Measurements from ENCODE around the gene ZNF366. TPM values are rescaled to one million over a fixed set of nuclear protein-coding genes. Genes with fewer than 3 reads are reported as not detected.

ZNF366 gene
- total RNA-seq, result not detected

GRCh38 chr5:72507231-72507906, at the start of gene ZNF366:
TSS of gene ZNF366 (minus strand) at chr5:72507410. CDS start at chr5:72461496, 45,914 bp downstream.
- Mint-ChIP-seq H3K4me1 (peaks cover 2% of the 10 kb centered on the region), H3K27ac (no peak within 1 kb of the TSS), H3K27me3 (peaks cover 31% of the 10 kb centered on the region), H3K9me3 (no peaks in the 10 kb centered on the region), H3K4me3 (no peak within 1 kb of the TSS), H3K36me3 (ENCODE audit: low read depth) (no peaks in the 10 kb centered on the region)
- CTCF ChIA-PET, result no interaction called here
- POLR2A ChIA-PET, result no interaction called here
- no peak for DNase-seq

- POLR2A ChIA-PET, result no interaction called here
- CTCF ChIA-PET, result no interaction called here
- DNase-seq, result peak; percentile 14
- H3K27me3 Mint-ChIP-seq, result peaks cover 23% of the 10 kb centered on the region
- peak overlapping the region; percentile 22 for H3K27ac Mint-ChIP-seq
- no peaks in the 10 kb centered on the region for H3K9me3 Mint-ChIP-seq
- H3K4me3 Mint-ChIP-seq, result peak overlapping the region; percentile 31
- no peaks in the 10 kb centered on the region for H3K36me3 Mint-ChIP-seq (ENCODE audit: low read depth)
- H3K4me1 Mint-ChIP-seq, result peaks cover 8% of the 10 kb centered on the region
Observed at GRCh38 chr5:72556351-72557166, 49.3 kb upstream of the ZNF366 start.

- ChIA-PET POLR2A (no interaction called here), CTCF (no interaction called here)
- no peak for DNase-seq
- Mint-ChIP-seq H3K4me3 (no peak overlapping the region), H3K9me3 (no peaks in the 10 kb centered on the region), H3K4me1 (peaks cover 8% of the 10 kb centered on the region), H3K27ac (no peak overlapping the region), H3K27me3 (peaks cover 23% of the 10 kb centered on the region), H3K36me3 (ENCODE audit: low read depth) (no peaks in the 10 kb centered on the region)
Observed at GRCh38 chr5:72555871-72556270, 48.7 kb upstream of the ZNF366 start.

- peaks cover 21% of the 10 kb centered on the region for H3K27me3 Mint-ChIP-seq
- CTCF ChIA-PET, result no interaction called here
- POLR2A ChIA-PET, result no interaction called here
- no peak overlapping the region for H3K4me3 Mint-ChIP-seq
- no peak overlapping the region for H3K27ac Mint-ChIP-seq
- no peaks in the 10 kb centered on the region for H3K9me3 Mint-ChIP-seq
- no peaks in the 10 kb centered on the region for H3K36me3 Mint-ChIP-seq (ENCODE audit: low read depth)
- DNase-seq, result no peak
- peaks cover 8% of the 10 kb centered on the region for H3K4me1 Mint-ChIP-seq
Observed at GRCh38 chr5:72554897-72555296, 47.7 kb upstream of the ZNF366 start.

- no peak for DNase-seq
- Mint-ChIP-seq H3K9me3 (peaks cover 4% of the 10 kb centered on the region), H3K4me3 (no peak overlapping the region), H3K4me1 (peaks cover 5% of the 10 kb centered on the region), H3K36me3 (ENCODE audit: low read depth) (no peaks in the 10 kb centered on the region), H3K27me3 (peaks cover 24% of the 10 kb centered on the region), H3K27ac (no peak overlapping the region)
- ChIA-PET POLR2A (no interaction called here), CTCF (no interaction called here)
Observed at GRCh38 chr5:72552041-72552557, 44.9 kb upstream of the ZNF366 start.

- ChIA-PET POLR2A (no interaction called here), CTCF (no interaction called here)
- H3K27me3 Mint-ChIP-seq, result peaks cover 21% of the 10 kb centered on the region
- no peak for DNase-seq
- no peaks in the 10 kb centered on the region for H3K36me3 Mint-ChIP-seq (ENCODE audit: low read depth)
- peaks cover 8% of the 10 kb centered on the region for H3K9me3 Mint-ChIP-seq
- H3K27ac Mint-ChIP-seq, result no peak overlapping the region
- no peaks in the 10 kb centered on the region for H3K4me1 Mint-ChIP-seq
- no peak overlapping the region for H3K4me3 Mint-ChIP-seq
Observed at GRCh38 chr5:72550595-72550994, 43.4 kb upstream of the ZNF366 start.

GRCh38 chr5:72543811-72544210, 36.6 kb upstream of the ZNF366 start:
- ChIA-PET CTCF (no interaction called here), POLR2A (no interaction called here)
- Mint-ChIP-seq H3K9me3 (peaks cover 9% of the 10 kb centered on the region), H3K4me1 (no peaks in the 10 kb centered on the region), H3K27me3 (peaks cover 21% of the 10 kb centered on the region), H3K36me3 (ENCODE audit: low read depth) (no peaks in the 10 kb centered on the region), H3K4me3 (no peak overlapping the region), H3K27ac (no peak overlapping the region)
- no peak for DNase-seq

GRCh38 chr5:72543365-72543764, 36.2 kb upstream of the ZNF366 start:
- POLR2A ChIA-PET, result no interaction called here
- no peak overlapping the region for H3K27ac Mint-ChIP-seq
- CTCF ChIA-PET, result no interaction called here
- no peak for DNase-seq
- no peaks in the 10 kb centered on the region for H3K4me1 Mint-ChIP-seq
- H3K36me3 Mint-ChIP-seq (ENCODE audit: low read depth), result no peaks in the 10 kb centered on the region
- H3K27me3 Mint-ChIP-seq, result peaks cover 20% of the 10 kb centered on the region
- H3K4me3 Mint-ChIP-seq, result no peak overlapping the region
- peaks cover 8% of the 10 kb centered on the region for H3K9me3 Mint-ChIP-seq

- peaks cover 5% of the 10 kb centered on the region for H3K9me3 Mint-ChIP-seq
- no peak overlapping the region for H3K4me3 Mint-ChIP-seq
- ChIA-PET CTCF (no interaction called here), POLR2A (no interaction called here)
- no peak for DNase-seq
- H3K27ac Mint-ChIP-seq, result no peak overlapping the region
- no peaks in the 10 kb centered on the region for H3K4me1 Mint-ChIP-seq
- no peaks in the 10 kb centered on the region for H3K36me3 Mint-ChIP-seq (ENCODE audit: low read depth)
- peaks cover 20% of the 10 kb centered on the region for H3K27me3 Mint-ChIP-seq
Observed at GRCh38 chr5:72542695-72543094, 35.5 kb upstream of the ZNF366 start.

- Mint-ChIP-seq H3K27me3 (peaks cover 20% of the 10 kb centered on the region), H3K4me1 (no peaks in the 10 kb centered on the region), H3K27ac (no peak overlapping the region), H3K4me3 (no peak overlapping the region), H3K9me3 (peaks cover 5% of the 10 kb centered on the region), H3K36me3 (ENCODE audit: low read depth) (no peaks in the 10 kb centered on the region)
- ChIA-PET CTCF (interaction anchor here (0.7 kb wide), 1 partner anchor 23 kb away, joined by 3 read pairs; no protein-coding TSS in a partner anchor), POLR2A (no interaction called here)
- no peak for DNase-seq
Observed at GRCh38 chr5:72541501-72542225, 34.5 kb upstream of the ZNF366 start.

- Mint-ChIP-seq H3K27ac (no peak overlapping the region), H3K4me3 (no peak overlapping the region), H3K9me3 (peaks cover 3% of the 10 kb centered on the region), H3K36me3 (ENCODE audit: low read depth) (no peaks in the 10 kb centered on the region), H3K4me1 (no peaks in the 10 kb centered on the region), H3K27me3 (peaks cover 20% of the 10 kb centered on the region)
- no peak for DNase-seq
- POLR2A ChIA-PET, result no interaction called here
- CTCF ChIA-PET, result no interaction called here
Observed at GRCh38 chr5:72540759-72541438, 33.7 kb upstream of the ZNF366 start.

- ChIA-PET POLR2A (no interaction called here), CTCF (no interaction called here)
- Mint-ChIP-seq H3K27me3 (peaks cover 17% of the 10 kb centered on the region), H3K4me3 (no peak overlapping the region), H3K36me3 (ENCODE audit: low read depth) (no peaks in the 10 kb centered on the region), H3K9me3 (no peaks in the 10 kb centered on the region), H3K27ac (no peak overlapping the region), H3K4me1 (no peaks in the 10 kb centered on the region)
- DNase-seq, result no peak
Observed at GRCh38 chr5:72539726-72540125, 32.5 kb upstream of the ZNF366 start.

- H3K27ac Mint-ChIP-seq, result no peak overlapping the region
- H3K4me3 Mint-ChIP-seq, result no peak overlapping the region
- no peaks in the 10 kb centered on the region for H3K4me1 Mint-ChIP-seq
- no peaks in the 10 kb centered on the region for H3K9me3 Mint-ChIP-seq
- H3K36me3 Mint-ChIP-seq (ENCODE audit: low read depth), result no peaks in the 10 kb centered on the region
- POLR2A ChIA-PET, result no interaction called here
- CTCF ChIA-PET, result interaction anchor here (0.7 kb wide), 1 partner anchor 938 kb away, joined by 3 read pairs; no protein-coding TSS in a partner anchor
- DNase-seq, result no peak
- peaks cover 23% of the 10 kb centered on the region for H3K27me3 Mint-ChIP-seq
Observed at GRCh38 chr5:72539038-72539437, 31.8 kb upstream of the ZNF366 start.

Data from activated CD4-positive, alpha-beta T cell treated with anti-CD3 and anti-CD28 coated beads, Interleukin-2, amount 10 ng/mL, durations not matched to agents 7 days and 5 days (primary cell).